Measurements from ENCODE around the gene IFI6.

The IFI6 gene

DNA sequence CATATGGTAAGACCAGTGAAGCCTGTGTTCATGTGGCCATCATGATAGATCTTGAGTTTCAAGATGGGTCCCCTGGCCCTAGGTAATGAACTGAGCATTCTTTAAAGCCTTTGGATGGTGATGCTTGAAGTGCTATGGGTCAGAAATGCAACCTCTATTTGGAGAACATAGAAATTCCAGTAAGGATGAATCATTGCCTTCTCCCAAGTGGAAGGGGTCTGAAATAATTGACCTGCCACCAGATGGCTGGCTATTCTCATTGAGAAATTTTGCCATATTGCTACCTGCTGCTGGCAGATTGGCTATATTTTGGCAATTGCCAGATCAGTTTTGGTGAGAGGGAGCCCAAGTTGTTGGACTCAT, 739 bp upstream of the IFI6 start:
- no peak for DNase-seq

- DNase-seq, result no peak
These were observed 2.1 kb downstream of the IFI6 start for GRCh38 chr1:27669876-27670275.

DNA sequence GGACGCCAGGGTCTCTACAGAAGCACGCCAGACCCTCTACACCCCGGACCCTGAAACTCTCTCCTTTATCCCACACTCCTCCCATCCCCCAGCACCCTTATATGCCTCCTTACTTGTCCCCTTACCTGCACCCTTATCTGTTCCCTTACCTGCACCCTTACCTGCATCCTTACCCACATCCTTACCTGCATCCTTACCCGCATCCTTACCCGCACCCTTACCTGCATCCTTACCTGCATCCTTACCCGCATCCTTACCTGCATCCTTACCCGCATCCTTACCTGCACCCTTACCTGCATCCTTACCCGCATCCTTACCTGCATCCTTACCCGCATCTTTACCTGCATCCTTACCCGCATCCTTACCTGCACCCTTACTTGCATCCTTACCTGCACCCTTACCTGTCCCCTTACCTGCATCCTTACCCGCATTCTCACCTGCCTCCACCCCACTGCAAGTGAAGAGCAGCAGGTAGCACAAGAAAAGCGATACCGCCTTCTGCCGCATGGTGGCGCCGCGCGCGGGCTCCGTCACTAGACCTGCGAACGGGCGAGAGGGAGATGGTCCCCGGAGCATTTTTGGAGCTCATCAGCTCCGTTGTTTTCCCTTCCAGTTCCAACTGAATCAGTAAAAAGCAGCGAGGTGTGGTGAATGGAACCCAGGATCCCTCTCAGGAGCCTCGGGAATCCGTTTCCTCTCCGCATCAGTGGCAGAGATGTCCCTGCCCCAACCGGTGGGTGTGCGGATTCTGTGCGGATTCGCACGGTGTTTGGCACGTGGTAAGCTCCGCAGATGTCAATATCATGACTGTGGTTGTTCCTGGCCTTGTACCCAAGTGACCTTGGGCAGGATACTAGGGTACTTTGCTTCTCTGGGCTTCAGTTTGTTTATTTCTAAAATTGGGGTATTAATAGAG, 2.9 kb downstream of the IFI6 start:
- peak in 46 of 51 donors; percentile 9 to 81 (median 43) for DNase-seq

GRCh38 chr1:27668121-27668807, 3.7 kb downstream of the IFI6 start:
- DNase-seq, result no peak

GRCh38 chr1:27666791-27667254, 5.2 kb downstream of the IFI6 start:
- no peak for DNase-seq

DNA sequence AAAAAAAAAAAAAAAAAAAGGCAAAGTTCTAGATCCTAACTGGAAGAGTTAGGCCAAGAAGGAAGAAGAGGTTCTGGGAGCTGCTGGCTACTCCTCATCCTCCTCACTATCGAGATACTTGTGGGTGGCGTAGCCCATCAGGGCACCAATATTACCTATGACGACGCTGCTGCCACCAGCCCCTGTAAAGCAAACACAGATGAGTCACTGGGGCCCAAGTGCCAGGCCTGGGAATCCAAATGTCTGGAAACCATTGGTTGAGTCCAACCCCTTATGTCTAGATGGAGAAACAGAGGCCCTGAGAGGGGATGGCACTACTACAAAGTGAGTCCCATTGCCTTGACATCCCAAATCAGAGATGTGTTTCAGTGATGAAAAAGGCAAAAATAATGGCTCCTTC, 5.7 kb downstream of the IFI6 start:
- DNase-seq, result no peak

GRCh38 chr1:27665016-27665651, 6.9 kb downstream of the IFI6 start:
- no peak for DNase-seq

DNA sequence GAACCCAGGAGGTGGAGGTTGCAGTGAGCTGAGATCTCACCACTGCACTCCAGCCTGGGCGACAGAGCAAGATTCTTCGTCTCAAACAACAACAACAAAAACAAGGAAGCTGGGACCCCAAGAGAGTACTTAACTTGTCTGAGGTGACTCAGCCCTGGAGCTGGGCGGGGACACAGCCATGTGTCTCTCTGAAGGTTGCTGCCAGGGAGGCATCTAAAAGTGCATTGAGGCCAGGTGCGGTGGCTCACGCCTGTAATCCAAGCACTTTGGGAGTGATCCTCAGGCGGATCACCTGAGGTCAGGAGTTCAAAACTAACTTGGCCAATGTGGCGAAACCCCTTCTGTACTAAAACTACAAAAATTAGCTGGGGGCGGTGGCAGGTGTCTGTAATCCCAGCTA, 7.7 kb downstream of the IFI6 start:
- no peak for DNase-seq

GRCh38 chr1:27662707-27663393, 9.1 kb downstream of the IFI6 start:
- peak in 48 of 51 donors; percentile 15 to 95 (median 68) for DNase-seq

GRCh38 chr1:27662261-27662660, 9.7 kb downstream of the IFI6 start:
- DNase-seq, result peak in 1 of 51 donors; percentile 34

- DNase-seq, result no peak
These were observed 10.4 kb downstream of the IFI6 start for GRCh38 chr1:27661412-27662075.

- no peak for DNase-seq
These were observed 11.6 kb downstream of the IFI6 start for GRCh38 chr1:27660300-27660835.

GRCh38 chr1:27659497-27660299, 12.3 kb downstream of the IFI6 start:
- peak in 49 of 51 donors; percentile 10 to 85 (median 65) for DNase-seq

GRCh38 chr1:27658951-27659496, 13.0 kb downstream of the IFI6 start:
- no peak for DNase-seq

DNA sequence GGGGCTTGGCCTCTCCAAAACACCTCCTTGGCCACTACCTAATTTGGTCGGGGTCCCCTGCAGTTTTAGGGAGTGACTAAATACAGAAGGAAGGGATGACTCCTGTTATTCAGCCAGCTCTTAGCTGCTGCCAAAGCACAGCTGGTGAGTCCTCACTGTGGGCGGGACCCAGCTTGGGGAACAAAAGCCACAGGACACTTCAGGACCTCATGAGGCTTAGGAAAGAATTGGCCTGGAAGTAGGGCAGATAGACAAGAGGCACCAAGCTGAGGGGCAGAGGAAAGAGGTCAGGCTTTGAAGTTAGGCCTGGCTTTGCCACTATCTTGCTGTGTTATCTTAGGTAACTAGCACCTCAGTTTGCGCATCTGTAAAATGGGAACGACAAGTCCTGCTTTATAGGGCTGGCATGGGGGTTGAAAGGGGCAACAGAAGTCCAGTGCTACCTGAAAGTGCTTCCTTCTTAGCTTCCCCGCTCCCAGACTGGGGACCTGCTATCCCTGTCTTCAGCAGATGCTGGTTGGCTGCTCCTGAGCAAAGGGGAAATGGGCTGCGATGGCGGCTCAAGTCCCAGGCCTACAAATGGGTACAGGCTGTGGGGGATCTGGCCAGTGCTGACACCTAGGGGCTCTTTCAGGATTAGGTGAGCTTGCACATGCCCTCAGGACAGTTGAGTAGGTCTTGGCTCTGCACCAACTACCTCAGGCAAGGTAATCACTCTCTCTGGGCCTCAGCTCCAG, 15.7 kb downstream of the IFI6 start:
- no peak for DNase-seq

GRCh38 chr1:27655151-27655937, 16.6 kb downstream of the IFI6 start:
- DNase-seq, result no peak

- no peak for DNase-seq
These were observed 19.7 kb downstream of the IFI6 start for GRCh38 chr1:27652111-27652864.

All from hypothalamus (tissue), 51 donors.